ENCODE results near the gene FOXL2NB.

Gene FOXL2NB

DNA sequence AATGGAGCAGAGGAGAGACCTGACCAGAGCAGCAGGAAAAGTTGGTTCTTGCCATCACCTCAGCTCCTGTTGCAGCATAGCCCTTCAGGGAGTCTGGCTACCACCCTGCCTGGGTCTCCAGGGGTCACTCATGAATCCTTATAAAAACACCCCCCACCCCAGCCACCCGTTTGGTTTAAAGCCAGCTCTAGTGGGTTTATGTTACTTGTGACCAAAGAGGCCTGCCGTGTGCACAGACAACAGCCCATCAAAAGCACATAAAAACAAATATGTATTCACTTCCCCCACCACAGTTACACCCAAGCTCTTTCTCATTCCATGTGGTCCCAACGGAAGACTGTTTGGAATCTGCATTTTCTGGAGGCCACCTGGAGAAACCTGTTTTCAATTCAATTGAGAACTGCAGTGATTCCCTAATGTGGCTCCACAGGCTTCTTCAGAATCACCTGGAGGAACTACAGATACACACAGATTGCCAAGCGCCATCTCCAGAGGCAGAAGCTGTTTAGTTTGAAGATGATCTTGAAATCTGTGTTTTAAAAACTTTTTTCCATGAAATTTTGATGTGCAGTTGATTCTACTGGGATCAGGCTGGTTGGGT is 13.8 kb upstream of the FOXL2NB start:
- DNase-seq = no peak

DNA sequence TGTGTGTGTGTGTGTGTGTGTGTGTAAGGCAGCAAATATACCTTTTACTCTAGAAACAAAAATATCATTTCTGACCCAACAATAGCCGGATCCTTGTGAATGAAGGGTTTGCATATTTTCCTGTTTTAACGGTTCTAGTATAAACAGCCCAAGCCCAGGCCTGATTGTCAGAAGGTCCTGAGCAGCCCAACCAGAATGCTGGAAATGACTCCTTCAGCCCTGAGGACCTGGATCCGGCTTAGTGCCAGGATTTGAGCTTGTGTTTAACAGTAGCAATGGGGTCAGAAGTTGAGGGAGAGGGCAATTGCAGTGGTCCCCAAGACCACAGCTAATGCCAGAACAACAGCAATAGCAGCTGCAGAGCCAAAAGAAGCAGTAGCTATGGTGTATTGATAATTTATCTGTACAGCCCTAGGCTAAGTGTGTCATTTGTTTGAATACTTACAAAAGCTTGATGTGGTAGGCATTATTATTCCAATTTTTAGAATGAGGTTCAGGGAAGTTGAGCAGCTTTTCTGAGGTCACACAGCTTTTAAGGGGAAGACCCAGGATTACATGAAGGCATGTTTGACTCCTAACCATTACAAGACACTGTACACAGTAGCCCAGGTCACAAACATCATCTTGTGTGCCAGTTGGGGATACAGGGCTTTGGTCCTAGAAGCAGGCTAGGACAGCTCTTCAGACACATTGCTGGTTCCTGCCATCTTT is 12.9 kb upstream of the FOXL2NB start:
- no peak for DNase-seq

DNA sequence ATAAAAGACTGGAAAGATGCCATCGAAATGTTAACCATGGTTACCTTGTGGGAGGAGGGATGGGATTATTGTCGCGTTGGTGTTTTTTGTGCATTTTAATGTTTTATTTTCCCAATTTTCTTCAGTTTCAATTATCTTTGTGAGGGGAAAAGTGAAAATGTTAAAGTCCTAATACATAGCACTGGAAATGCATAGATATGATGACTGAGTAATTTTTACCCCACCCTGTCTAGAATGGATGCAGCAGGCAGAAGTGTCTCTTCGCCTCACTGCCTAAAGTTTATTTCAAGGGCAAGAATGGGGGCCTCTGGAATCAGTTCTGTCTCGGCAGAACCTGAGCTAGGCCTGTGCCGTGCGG is 11.5 kb upstream of the FOXL2NB start:
- no peak for DNase-seq

DNA sequence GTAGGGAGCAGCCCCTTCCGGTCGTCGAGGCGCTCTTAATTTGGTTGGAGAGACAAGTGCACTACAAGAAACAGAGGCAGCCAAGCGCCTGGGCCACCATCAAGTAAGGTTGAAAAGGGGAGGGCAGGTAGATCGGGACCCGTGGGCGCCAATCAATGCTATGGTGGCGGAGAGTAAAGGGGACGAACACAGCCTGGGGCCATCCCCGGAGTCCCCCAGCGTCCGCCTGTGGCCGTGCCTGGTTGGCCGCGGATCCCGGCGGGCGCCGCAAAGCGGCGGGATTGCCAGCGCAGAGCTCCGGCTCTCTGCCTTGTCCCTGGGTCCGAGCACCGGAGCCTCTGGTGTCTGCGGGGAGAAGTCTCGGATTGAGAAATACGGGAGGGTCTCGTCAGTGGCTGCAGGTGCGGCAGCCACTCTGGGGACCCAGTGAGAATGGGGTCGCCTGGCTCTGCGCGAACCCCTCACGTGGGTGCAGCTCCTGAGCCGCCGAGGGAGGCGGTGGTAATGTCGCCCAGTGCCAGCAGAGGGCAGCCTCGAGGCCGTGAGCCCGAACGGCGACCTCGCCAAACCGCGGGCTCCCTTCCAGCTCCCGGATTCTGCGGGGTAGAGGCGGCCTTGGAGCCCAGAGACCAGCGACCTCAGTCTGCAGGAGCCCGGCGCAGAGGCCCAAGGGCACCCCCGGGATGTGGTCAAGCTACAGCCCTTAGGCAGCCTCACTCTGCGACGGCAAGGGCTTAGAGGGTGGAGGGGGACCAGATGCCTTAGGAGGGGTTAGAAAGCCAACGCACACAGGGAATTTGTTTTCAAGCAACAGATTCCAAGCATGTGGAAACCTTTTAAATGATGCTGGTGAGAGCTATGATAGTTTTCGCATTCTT is 10.9 kb upstream of the FOXL2NB start:
- peak; percentile 27 for DNase-seq

DNA sequence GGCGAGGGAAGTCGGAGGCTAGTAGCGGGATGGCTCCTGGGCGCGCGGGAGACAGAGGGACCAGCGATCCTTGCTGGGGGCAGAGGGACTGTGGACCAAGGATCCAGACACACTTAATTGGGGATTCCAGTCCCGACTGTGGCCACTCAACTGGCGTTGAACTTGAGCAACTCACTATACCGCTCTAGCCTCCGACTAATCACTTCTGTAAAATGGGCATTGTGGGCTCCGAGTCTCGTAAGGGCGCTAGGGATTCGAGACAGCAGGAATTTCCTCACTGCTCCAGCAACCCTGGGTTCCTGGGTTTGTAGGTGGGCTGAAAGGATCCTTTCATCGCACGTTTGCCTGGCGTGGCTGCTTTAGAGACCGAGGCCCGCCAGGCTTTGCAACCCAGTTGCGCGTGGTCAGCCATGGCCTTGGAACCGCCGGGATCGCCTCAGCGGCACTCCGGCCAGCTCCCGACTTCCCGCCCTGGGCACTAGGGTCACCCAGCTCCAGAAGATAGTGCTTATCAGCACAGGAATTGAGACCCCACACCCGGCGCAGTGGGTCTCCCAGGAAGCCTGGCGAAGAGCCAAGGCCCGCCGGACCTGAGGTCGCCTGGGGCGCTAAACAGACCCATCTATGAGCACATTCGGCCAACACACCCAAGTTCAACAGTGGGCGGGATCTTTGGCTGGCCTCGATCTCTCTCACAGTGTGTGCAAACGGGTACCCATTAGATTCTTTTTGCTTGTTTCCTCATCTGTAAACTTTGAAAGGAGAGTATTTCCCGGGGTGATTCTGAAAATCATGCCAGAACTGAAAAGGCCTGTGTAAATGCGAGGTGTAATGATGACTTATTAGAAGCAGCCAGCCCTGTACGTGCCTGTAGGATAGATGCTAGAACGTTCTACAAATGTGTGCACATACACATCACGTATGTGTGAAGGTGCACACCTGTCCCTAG is 10.0 kb upstream of the FOXL2NB start:
- no peak for DNase-seq

DNA sequence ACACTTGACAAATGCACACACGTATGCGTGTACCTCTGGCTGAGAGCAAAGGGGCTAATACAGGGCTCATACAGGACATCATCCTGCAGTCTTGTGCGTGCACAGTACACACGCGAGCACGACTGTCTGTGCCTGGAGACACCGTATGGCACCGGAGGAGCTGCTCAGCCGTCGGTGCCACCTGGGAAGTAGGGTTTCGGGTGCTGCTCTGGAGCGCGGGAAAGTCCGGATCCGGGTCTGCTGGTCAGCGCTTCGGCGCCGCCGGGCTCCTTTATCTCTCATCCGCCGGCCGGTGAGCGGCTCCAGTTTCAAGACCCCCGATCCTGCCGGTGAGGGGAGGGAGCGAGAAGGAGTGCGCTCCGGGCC is 9.3 kb upstream of the FOXL2NB start:
- DNase-seq = no peak

DNA sequence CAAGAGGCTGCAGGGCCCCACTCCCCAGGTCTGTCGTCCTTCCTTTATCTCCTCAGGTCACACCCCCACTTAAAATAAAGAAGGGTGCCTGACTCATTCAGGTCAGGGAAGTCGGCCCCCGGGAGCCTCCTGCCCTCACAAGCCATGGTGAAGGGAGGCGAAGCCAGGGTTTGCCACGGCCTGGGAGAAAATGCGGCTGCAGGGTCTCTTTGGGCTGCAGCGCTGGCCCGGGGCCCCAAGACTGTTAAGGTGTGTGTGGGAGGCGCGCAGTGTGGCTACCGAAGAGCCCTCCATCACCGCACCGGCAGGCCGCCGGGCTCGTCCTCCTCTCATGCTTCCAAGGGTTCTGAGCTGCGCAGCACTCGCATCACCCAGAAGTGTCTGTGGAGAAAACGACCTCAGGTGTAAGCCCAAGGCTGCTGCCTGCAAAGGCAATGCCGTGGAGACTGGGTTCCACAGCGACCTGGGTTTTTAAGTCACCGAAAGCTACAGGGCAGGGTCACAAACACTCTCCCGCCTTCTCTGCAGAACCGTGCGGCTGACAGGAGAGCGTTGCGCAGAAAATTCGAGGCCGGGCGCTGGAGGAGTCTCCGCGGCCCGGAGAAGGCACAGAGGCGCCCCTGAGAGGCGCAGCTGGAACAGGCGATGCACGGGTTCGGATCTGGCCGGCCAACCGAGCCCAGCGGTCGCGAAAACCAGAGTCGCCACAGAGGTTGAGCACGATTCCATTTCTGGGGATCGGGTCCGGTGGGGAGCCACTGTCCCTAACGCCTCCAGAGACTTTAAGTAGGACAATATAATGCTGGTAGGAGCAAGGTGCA is 8.8 kb upstream of the FOXL2NB start:
- no peak for DNase-seq

DNA sequence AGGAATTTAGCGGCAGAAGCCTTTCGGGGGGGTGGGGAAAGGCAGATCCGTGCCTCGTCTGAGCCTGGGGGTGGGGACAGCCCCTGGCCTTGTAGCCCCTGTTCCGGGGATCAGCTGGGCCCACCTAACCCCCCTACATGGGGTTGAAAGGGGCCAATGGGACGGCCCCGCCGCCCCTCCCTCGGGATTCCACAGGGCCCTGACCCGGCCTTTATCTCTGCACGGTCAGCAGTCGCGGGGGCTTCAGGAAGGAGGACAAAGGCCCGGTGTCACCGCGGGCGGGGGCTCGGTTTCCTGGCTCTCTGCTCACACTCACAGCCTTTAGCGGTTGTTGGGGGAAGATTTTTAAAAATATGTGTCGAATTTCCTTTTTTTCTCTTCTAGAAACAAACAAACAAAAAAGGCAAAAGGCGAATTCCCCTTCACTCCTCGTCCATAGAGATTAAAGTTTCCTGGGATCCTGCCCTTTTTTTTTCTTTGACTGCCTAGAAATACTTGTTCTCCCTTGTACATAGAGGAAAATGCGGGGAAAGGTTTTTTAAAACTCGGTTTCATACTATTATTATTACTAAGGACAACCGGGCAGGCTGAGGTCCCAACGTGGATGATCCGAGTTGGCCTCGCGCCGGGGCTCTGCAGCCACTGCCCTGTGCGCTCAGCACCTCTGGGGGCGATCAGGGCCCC is 8.0 kb upstream of the FOXL2NB start:
- no peak for DNase-seq

DNA sequence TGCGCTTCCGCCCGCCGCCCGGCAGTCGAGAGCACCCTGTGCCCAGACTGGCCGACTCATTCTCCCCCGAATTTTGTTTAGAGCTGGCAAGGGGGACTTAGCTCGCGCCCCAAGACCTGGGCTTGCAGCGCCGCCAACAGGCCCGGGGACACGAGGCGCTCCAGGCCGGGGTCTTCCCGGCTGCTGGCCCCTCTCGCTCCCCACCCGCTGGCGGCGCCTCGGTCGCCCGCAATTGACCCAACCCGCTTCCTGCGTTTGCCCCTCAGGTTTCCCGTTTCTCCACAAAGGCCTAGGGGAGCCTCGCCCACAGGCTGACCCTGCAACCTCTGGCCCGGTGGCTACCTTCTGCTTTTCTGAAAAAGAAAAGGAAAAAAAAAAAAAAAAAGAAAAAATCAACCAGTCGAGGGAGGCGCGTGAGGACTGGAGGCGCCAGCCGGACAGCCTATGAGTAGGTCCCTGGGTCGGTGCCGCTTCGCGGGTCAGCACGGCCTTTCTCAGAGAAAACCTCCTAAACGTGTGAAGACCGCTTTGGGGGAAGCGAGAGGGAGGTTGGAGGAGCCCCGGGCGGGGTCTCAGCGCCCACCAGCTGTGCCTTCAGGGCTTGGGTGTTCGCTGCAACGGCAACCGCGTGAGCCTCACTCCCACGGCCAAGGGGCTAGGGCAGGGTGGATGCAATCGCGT is 7.3 kb upstream of the FOXL2NB start:
- no peak for DNase-seq

DNA sequence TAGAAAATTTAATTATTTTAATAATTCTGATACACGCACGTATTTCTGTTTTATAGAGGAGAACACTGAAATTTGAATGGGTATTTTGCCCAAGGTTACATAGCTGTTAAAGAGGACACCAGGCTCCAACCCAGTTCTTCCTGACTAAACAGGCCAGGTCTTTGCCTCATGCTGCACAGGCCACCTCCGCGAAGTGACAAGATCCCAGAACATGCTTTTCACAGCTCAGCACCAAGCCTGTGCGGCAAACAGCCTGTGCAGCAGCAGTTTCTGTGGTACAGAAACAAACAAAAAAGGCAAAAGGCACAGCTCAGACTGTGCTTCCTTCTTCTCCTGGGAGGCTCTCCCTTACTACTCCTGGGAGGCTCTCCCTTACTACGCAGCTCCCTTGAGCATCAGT is 6.6 kb upstream of the FOXL2NB start:
- DNase-seq = no peak

DNA sequence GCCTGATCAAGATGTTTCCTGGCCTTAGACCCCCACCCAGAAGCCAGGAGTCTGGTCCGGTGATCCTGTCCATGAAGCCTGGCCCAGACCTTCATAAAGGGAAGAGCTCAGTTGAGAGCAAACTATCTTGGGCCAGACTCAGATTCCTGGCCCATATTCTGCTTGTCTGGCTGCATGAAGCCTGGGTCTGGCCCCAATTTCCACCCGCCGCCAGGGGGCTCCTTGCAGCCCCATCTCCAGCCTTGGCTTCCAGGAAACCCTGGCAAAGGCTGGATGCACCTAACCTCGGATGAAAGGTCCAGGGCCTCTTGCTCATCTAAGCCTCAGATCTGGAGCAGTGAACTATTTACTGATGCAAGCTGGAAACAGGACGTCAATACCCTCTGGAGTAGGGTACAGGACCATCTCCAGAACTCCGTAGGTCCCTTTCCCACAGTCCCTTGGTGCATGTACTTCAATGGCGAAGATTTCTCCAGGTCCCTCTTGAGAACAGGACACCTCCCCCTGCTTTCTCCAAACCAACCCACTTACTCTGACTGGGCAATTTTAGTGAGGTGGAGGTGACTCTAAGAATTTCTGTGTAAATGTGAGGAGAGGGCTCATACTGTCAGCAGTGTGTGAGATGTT is 5.6 kb upstream of the FOXL2NB start:
- peak; percentile 15 for DNase-seq

DNA sequence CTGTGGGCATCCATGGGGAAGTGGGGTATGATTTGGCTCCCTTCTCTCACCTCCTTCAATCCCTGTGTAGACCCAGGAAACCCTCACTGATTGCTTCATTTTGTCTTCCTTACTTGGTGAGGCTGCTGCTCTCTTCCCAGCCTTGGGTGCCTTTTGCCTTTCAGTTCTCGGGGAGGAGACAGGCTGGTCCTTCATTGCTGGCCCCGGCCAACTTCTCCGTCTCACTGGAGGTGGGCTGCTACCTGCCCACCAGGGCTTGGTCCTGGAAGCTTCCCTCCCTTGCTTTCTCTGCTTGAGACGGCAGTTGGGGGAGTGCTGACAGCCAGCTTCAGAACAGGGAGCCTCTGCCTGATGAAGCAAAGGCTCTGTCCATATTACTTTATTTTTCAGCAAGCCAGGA is 4.7 kb upstream of the FOXL2NB start:
- DNase-seq = no peak

DNA sequence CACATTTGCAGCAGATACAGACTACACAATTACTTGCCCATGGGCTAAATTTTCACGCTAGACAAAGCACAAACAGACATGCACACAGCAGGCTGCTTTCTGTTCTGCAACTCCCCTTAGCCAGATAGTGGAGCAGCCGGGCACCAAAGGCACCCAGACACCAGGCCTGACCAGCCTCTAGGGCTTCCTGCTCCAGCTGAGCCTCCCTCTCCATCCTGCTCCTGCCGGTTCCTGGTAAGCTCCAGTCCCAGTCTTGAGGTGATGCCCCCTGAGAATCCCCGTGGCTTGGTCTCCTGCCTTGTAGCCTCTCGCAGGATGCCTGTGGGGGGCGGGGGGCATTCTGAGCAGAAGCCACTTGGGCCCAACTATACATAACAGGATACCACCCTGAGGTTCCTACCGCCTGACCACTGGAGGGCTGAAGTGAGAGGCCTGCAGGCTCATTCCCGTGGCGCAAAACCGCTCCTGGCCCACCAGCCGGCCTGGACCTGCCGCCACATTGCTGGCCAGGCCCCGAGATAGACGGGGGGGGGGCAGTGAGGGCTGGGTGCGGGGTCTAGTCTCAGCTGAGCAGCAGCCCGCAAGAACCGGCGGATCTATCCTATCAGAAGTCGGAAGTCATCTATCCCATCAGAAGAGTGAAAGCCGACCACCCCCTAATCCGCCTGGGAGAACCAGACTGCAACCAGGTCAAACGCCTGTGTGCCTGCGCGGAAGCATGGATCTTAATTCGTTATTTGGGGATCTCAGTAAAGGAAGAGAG is 4.0 kb upstream of the FOXL2NB start:
- no peak for DNase-seq

DNA sequence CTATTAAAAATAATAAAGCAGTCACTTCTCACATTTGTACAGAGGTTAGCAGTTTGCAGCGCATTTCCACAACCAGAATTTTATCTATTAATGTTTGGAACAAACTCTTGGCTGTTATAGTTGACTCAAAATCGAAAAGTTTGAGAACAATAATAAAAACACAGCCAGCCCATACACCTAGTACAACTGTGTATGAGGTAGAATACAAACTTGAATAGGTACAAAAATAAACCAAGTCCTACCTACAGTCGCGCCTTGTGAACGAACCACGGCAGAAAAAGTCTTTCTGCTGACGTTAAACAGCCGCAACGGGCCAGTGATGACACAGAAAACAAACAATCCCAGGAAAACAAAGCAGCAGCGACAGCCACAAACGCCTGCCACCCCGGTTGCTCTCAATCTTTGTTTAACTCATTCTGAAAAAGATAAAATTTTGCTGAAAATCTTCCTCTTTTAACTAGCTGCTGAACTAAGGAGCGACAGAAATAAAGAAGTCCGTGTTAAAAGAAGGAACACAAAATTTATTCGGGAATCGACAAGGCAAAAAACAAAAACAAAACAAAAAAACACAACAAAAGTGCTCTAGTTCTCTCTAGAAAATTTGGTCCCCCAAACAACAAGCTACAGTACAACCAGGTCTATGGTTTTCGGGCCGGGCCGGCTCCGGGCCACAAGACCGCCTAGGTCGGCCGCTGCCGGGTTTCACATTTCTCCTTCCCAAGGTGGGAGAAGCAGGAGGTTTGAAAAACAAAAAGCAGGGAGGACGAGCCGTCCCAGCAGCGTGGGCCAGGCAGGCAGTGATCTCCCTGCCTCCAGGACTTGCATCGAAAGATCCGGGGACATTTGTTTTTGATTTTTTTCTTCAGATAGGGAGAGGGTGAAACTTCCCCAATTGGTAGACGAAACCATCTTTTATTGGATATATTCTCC is 3.0 kb upstream of the FOXL2NB start:
- DNase-seq = no peak

DNA sequence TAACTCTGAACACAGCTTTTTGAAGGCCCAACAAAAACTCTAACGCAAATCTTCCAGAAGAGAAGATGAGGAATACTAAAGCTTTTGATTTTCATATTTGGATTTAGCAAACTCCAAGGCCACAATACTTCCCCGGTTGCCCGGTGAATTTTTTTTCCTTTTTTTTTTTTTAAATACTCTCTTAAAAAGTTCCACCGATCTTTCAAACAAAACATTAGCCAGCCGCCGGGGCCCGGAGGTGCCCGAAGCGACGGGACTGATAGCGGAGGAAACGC is 2.4 kb upstream of the FOXL2NB start:
- DNase-seq = no peak

DNA sequence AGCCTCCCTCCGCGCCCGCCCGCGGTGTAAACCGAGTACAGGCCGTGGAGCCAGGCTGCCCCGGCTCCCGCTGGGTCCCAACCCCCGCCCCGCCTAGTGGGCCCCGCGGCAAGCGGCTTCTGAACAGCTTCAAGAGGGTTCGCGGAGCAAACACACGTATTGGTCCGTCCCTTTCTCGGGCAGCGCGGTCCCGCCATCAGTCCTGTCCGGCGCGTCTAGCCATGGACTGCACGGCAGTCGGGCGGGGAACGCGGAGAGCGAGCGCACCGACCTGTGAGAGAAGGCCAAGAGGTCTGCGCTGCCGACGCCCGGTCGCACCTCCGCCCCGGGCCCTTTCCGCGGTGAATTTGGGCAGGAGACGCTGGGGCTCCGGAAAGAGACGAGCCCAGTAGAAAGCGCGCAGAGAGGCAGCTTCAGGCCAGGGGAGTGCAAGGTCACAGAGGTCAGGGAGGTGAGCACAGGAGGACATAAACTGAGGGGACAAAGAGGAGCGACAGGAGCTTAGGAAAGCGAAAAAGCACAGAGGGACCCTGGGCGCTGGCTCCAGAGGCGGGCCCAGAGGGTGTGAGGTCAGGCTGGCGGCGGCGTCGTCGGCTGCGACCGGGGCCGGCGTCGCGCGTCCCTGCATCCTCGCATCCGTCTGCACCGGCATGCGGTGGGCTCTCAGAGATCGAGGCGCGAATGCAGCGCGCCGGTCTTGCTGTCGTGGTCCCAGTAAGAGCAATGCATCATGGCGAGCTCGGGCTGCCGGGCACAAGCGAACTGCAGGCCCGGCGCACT is 1.9 kb upstream of the FOXL2NB start:
- no peak for DNase-seq

DNA sequence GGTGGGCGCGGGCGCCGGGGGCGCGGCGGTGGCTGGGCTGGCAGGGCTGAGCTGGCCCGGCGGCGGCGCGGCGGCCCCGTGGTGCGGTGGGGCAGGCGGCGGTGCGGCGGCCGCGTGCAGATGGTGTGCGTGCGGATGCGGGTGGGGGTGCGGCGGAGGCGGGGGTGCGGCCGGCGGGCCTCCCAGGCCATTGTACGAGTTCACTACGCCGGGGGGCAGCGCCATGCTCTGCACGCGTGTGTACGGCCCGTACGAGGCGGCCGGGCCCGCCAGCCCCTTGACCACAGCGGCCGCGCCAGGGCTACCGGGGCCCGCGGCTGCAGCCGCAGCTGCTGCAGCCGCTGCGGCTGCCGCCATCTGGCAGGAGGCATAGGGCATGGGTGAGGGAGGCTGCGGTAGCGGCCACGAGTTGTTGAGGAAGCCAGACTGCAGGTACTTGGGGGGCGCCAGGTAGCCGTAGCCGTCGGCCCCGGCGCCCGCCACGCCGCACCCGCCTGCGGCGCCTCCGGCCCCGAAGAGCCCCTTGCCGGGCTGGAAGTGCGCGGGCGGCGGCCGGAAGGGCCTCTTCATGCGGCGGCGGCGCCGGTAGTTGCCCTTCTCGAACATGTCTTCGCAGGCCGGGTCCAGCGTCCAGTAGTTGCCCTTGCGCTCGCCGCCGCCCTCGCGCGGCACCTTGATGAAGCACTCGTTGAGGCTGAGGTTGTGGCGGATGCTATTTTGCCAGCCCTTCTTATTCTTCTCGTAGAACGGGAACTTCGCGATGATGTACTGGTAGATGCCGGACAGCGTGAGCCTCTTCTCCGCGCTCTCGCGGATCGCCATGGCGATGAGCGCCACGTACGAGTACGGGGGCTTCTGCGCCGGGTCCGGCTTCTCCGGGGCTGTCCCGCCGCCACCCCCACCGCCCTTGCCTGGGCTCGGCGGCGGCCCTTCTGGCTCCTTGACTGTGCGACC is 1.0 kb upstream of the FOXL2NB start:
- peak; percentile 16 for DNase-seq

Measured in NCI-H226 (cell line).